Erythroblast (primary cell): Measurements from ENCODE around the gene TK2.
A peak's percentile ranks its signal among the peaks of the same experiment; 100 is the strongest.
"Not testable (repeated sequence)": the region's sequence is repeated elsewhere in the genome, so short reads cannot be mapped to it uniquely, and the experiment has no call there.

ENCODE experiments used
- DNase-seq, 2 experiments: peaks; one replicate each; lab custom pipeline; 2025; lab: John Stamatoyannopoulos, UW
- GATA1 ChIP-seq: IDR thresholded peaks from 2 replicates; pipeline ENCODE4 v1.6.1; 2011; ENCODE audit warnings: low read depth, mild to moderate bottlenecking, control low read depth, low read length, moderate library complexity
- POLR2A ChIP-seq: IDR thresholded peaks from 2 replicates; pipeline ENCODE4 v1.6.1; 2011; ENCODE audit warnings: mild to moderate bottlenecking, low read length

TK2 gene

DNA sequence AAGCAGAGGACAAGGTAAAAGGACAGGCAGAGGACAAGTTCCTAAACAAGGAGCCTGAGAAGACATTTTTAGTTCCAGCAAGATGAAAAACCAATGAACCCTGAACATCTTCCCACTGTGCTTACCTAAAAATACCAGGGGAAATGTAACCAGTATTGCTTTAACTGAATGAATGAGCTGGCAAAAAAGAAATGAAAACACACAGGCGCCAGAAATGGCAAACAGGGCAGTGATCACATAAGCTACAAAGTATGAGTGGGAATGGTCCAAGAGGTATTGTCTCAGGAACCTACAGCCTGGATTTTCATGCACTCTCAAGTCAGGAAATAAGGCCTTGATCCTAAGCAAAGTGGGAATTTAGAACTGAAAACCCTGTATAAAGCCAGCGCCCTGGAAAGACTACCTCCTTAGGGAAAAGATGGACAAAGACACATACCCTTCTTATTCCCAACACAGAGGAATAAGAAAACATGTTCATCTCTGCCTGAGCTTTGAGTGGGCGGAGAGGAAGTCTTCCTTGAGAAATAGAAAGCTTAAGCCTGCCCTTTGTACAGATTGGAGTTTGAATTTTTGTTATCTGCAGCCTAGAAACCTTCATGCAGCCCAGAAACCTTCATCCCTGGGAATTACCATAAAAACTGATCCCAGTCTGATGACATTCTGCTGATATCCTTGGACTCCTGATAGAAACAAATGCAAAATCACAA lies 31.5 kb upstream of the TK2 start:
- TF ChIP-seq POLR2A (no peak), GATA1 (no peak)
- DNase-seq, result no peak

DNA sequence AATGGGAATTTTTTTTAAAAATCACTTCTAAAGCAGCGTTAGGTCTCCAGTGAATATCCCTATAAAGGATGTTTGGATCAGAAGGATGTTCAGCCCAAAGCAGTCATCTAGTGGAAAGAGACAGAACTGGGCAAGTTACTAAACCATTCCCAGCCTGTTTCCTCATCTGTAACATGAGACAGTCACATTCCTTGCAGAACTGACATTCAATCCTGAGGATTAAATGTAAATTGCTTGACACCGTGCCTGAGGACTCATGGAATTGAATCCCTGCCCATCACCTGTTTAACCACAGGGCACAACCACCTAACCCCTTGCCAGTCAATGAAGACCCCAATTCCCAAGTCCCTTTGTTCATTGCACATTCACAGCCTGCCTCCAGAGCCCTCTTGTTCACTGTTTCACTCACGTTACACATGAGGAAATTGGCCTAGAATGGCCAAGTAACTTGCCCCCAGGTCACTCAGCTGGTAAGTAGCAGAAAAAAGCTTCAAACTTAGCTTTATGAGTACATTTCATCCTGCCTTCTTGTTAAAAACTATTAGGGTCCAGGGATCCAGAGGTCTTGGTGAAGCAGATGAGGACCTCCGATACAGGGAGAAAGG lies 30.8 kb upstream of the TK2 start:
- no peak for DNase-seq
- TF ChIP-seq GATA1 (no peak), POLR2A (no peak)

DNA sequence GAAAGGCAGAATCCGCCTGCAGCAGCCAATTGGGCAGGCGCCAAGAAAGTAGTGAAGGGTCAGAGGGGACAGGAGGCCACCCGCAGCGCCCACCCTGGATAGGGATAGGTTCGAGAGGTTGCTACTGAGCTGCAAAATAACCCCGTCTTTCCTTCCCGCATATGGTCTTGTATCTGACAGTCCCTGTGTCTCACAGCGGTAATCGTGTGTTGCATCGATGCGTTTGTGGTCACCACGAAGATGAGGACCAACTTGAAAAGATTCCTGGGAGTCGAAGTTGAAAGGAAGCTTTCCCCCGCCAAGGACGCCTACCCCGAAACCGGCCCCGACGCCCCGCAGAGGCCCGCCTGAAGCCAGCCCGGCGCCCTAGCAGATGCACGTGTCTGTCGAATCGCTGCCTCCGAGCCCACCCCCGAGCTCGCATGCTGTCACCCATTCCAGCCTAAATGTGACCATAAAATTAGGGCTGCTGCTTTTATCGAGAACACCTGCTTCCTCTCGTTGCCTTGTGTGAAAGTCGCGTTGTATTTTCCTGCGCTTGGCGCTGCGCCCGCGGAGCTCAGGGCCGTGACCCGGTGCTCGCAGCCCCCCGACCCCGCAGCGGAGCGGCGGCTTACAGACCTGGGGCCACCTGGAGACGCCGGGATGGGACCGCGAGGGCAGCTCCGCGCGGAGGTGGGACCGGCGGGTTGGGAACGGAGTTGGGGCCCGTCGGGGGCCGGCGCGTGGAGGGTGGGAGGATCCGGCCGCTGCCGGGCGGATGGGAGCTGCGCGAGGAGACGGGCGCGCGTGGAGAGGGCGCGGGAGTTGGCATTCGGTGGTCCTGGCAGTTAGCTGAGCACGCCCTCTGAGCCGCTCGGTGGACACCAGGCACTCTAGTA lies 29.0 kb upstream of the TK2 start, which contains the start of gene CMTM2:
TSS of gene CMTM2 (plus strand) at position 813 of the 881 bp plus-strand sequence. CDS start 145 bp downstream, outside the sequence.
- peak in 1 of 2 experiments; percentile 25 for DNase-seq
- no peak for TF ChIP-seq GATA1
- no peak for TF ChIP-seq POLR2A

DNA sequence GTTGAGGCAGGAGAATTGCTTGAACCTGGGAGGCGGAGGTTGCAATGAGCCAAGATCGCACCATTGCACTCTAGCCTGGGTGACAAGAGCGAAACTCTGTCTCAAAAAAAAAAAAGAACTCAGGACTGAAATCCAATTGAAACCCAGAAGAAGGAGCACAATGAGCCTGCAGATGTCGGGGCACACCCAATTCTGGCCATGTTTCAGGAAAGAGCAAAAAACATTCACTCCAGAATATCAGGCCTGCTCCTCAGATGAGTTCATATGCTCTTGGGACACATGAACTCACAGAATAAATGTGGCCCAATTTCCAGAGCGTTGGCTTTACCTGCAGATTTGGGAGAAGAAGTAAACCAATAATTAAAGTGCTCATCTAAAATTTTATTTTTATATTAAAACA lies 26.4 kb upstream of the TK2 start:
- DNase-seq, result no peak

DNA sequence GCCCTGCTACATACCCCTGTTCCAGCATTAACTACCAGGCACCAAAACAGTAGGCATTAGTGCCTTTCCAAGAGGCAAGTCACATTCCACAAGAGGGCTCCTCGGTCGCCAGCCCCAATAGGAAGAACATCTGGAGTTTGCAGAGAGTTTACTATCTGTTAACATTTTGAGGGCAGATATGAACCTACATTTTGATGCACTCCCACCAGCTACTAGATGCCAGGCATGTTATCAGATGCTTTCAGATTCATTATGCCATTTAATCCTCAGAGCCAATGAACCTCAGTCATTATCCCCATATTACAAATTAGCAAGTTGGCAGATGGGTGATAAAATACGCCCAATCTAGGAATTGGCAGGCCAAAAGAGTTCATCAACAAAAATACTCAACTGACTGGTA lies 25.1 kb upstream of the TK2 start:
- TF ChIP-seq GATA1, result no peak
- no peak for TF ChIP-seq POLR2A
- peak; percentile 27 to 51 for DNase-seq

More for the DNA sequence above, 26.4 kb upstream of the TK2 start:
- TF ChIP-seq POLR2A, result no peak
- TF ChIP-seq GATA1, result no peak

DNA sequence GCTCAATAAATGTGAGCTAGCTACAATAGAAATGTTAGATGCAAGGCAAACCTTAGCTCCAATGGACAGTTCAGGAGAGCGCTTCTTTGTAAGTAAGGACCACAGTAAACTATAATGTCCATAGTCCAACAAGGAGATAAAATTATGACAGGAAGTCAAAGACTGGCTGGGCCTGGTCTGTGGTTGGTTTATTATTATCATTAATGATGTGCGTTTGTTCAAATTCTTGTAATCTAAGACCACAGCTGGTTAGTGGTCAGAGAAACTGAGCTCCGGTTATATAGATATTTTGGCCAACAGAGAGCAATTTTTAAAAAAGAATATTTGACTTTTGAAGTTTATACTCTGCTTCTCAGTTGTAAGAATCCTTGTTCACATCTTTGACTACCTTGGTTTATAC lies 24.6 kb upstream of the TK2 start:
- TF ChIP-seq GATA1 (no peak), POLR2A (no peak)
- DNase-seq, result peak; percentile 32 to 65

DNA sequence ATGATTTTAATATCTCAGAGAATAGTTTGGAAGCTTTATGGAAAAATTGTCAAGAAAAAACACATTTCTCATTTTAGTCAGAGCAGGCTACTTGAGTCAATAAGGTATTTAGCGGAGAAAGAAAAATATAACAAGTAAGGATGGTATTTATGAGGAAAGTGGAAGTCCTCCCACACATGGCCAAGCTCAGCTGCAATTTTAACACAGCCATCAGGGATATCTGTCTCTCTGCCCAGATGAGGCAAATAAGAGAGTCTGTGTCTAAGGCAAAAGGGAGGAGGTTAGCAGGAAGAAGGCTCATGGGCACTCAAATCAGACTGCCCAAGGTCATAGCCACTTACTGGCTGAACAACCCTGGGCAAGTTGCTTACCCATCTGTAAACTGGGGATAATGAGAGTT lies 24.2 kb upstream of the TK2 start:
- peak; percentile 32 to 50 for DNase-seq
- TF ChIP-seq POLR2A (no peak), GATA1 (no peak)

DNA sequence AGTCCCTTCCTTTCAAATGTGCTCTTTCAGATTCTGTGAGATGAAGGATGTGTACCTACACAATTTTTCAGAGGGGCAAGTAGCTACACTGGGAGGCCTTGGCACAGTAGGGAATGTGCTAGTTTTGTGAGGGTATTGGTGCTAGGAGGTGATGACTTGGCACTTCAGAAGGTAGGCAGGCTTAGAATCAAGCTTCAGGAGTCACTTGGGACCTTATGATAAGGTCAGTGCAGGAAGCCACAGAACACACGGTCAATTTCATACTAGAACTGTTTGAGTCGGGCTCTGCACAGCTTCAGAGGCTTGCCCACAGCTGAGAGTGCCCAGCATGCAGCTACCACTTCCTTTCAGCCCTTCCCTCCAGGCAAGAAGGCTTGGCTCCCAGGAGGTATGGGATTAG lies 22.4 kb upstream of the TK2 start:
- TF ChIP-seq POLR2A (no peak), GATA1 (no peak)
- DNase-seq, result peak; percentile 37 to 40

DNA sequence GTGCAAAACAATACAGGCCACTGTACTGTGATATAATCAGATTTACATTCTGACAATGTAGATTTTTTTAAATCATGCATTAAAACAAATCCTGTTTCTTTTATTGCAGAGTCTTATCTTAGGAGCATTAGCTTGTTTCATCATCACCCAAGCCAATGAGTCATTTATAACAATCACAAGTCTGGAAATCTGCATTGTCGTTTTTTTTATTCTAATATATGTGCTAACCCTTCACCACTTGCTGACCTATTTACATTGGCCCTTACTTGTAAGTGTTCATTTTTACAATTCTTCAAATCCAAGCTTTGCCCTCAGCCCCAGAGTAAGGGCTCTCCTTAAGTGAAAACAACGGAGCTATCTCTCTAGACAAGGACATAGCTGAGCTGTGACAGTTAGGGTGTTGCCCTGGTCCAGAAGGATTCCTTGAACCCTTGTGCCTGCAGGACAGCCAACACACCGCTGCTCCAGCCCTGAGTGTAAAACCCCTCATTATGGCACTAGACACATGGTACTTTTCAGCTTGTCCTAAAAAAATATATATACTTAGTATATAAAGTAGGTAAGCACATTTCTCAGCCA lies 20.0 kb upstream of the TK2 start:
- no peak for TF ChIP-seq GATA1
- no peak for TF ChIP-seq POLR2A
- DNase-seq, result peak; percentile 36 to 44

DNA sequence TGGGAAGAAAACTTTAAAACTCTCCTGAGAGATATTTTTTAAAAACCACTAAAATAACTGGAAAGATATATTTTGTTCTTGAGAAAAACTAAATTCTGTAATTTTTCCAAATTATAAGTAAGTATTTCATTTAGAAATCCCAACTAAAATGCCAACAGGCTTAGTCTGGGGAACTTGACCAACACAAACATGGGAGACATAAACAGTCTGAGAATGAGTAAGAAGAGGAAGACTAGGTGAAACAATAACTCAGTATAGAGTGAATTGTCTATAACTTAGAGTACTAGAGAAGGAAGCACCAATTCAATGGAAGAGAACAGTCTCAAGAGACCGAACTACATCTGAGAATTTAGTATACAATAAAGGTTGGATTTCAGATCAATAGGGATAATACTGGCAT lies 19.2 kb upstream of the TK2 start:
- TF ChIP-seq POLR2A (no peak), GATA1 (no peak)
- no peak for DNase-seq

DNA sequence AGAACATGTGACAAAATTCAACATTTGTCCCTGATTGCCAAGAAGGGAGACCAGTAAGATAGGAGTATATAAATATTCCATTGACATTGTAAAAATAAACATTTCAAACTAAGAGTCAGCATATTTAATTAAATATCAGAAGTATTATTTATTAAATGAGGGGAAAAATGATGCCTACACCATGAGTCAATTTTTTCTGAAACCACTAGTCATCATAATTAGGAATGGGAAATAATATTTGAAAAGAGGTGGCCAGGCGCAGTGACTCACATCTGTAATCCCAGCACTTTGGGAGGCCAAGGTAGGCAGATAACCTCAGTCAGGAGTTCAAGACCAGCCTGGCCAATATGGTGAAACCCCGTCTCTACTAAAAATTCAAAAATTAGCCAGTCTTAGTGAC lies 18.4 kb upstream of the TK2 start:
- no peak for DNase-seq
- TF ChIP-seq GATA1 (no peak), POLR2A (no peak)

DNA sequence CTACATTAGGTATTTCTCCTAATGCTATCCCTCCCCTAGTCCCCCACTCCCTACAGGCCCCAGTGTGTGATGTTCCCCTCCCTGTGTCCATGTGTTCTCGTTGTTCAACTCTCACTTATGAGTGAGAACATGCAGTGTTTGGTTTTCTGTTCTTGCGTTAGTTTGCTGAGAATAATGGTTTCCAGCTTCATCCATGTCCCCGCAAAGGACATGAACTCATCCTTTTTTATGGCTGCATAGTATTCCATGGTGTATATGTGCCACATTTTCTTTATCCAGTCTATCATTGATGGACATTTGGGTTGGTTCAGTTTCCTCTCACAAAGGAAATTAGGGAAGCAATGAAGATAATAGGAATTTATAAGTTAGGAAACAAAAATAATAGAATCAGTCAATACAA lies 17.3 kb upstream of the TK2 start:
- not testable (repeated sequence) for DNase-seq

DNA sequence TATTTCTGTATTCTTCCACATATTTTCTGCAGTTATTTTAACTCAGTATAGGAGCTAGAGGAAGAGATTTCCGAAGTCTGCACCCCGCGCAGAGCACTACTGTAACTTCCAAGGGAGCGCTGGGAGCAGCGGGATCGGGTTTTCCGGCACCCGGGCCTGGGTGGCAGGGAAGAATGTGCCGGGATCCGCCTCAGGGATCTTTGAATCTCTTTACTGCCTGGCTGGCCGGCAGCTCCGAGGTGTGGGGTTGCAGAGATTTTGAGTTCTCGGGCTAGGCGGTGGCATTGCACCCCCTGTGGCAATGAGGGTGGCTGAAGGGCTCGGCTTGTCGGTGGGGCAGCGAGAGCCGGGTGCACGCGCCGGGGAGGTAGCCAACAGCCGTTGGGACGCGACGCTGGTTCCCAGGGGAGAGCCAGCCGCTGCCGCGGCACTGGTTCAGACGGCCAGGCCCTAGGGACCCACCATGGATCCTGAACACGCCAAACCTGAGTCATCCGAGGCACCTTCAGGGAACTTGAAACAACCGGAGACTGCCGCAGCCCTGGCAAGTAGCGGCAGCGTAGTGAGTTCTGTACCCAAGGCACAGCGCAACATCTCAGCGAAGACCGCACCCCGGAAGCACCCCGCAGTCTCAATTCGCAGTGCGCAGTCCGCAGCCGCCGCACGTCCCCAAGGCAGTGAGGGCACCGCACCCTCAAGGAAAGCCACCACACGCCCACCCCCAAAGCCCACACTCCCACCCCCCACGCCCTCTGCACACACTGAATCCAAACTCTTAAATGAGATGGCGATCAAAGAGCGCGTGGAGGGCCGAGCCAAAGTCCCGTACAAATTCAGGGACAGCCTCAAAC lies 16.4 kb upstream of the TK2 start, which contains the start of gene CMTM1:
TSS of gene CMTM1 (plus strand) at position 389 of the 851 bp plus-strand sequence. CDS start at position 464, 75 bp downstream.
- DNase-seq, result no peak
- no peak for TF ChIP-seq GATA1
- no peak for TF ChIP-seq POLR2A
